Measurements from ENCODE around the gene MEGF11.

Gene MEGF11

DNA sequence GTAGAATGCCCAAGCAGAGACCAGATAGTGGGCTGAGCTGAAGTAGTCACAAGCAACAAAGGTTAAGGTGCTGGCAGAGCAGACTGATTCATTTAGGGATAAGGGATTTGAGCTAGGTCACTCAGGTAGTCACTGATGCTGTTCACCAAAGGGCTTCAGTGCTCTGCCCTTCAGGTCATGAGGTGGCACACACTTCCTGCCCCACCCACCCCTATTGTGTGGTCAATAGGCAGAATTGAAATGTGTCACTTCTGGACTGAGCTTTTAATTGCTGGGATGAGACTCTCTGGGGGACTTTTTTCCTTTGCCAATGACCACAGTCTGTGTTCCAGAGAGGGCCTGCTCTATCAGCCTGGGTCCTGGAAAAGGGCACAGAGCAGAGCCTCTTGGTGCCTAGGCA is 37.0 kb upstream of the MEGF11 start:
- peaks cover 0 to 4% (median 0%) of the 10 kb centered on the region in 3 donors for H3K36me3 ChIP-seq
- no peaks in the 10 kb centered on the region for H3K9me3 ChIP-seq
- H3K27me3 ChIP-seq: no peaks in the 10 kb centered on the region
- peaks cover 0 to 30% (median 18%) of the 10 kb centered on the region in 4 donors for H3K4me1 ChIP-seq
- no peak overlapping the region for H3K27ac ChIP-seq
- TF ChIP-seq, protein P1, sequence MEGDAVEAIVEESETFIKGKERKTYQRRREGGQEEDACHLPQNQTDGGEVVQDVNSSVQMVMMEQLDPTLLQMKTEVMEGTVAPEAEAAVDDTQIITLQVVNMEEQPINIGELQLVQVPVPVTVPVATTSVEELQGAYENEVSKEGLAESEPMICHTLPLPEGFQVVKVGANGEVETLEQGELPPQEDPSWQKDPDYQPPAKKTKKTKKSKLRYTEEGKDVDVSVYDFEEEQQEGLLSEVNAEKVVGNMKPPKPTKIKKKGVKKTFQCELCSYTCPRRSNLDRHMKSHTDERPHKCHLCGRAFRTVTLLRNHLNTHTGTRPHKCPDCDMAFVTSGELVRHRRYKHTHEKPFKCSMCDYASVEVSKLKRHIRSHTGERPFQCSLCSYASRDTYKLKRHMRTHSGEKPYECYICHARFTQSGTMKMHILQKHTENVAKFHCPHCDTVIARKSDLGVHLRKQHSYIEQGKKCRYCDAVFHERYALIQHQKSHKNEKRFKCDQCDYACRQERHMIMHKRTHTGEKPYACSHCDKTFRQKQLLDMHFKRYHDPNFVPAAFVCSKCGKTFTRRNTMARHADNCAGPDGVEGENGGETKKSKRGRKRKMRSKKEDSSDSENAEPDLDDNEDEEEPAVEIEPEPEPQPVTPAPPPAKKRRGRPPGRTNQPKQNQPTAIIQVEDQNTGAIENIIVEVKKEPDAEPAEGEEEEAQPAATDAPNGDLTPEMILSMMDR (IDR thresholded peaks at IDR 0.05): no peak
- no peak for DNase-seq
- intact Hi-C loops (cut with DNase I; ENCODE audit: low total_unique reads): no loop called here
- H3K4me3 ChIP-seq: no peak overlapping the region

DNA sequence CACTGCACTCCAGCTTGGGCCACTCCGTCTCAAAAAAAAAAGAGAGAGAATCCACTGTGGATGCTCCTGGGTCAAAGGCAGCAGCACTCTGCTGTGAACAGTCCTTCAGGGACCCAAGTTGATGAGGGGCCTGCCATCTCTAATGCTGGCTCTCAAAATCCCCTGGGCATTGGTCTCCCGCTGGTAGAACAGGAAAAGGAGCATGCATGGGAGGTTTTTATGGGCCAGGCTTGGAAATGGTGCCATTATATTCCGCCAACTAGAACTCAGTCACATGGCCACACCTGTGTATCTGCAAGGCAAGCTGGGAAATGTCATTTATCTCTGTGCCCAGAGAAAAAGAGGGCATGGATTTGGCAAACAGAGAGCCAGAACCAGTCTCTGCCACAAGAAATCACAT is 36.5 kb upstream of the MEGF11 start:
- peaks cover 0 to 9% (median 0%) of the 10 kb centered on the region in 3 donors for H3K36me3 ChIP-seq
- no peaks in the 10 kb centered on the region for H3K9me3 ChIP-seq
- intact Hi-C loops (cut with DNase I; ENCODE audit: low total_unique reads): no loop called here
- H3K27me3 ChIP-seq: no peaks in the 10 kb centered on the region
- H3K27ac ChIP-seq: no peak overlapping the region
- DNase-seq: no peak
- H3K4me3 ChIP-seq: no peak overlapping the region
- TF ChIP-seq, protein P1 (IDR thresholded peaks at IDR 0.05): no peak
- peaks cover 0 to 25% (median 16%) of the 10 kb centered on the region in 4 donors for H3K4me1 ChIP-seq

DNA sequence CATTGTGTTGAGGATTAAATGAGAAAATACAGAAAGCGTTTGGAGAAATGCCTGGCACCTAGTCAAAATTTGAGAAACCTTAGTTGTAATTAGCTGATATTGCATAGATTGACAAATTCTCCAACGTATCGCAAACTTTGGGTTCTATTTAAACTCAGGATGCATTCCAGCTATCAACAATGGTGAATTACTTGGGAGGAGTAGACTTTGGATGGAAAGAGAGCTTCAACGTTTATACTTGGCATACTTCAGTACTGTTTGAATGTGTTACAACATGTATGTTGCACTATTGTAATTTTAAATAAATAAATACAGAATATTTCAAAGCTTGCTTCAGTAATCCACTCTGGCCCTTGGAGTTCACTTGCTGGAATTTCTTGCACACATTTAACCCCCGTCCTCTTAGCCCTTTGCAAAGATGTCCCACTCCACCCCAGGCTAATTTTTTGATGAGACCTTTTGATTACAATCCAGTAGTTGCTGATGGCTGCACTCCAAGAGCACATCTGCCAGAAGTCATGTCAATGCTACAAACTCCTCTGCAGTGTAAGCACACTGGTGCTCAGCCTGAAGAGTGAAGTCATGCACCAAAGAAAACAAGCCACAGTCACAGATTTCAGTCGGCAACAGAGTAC is 35.1 kb upstream of the MEGF11 start:
- H3K36me3 ChIP-seq: peaks cover 0 to 14% (median 0%) of the 10 kb centered on the region in 3 donors
- H3K9me3 ChIP-seq: no peaks in the 10 kb centered on the region
- intact Hi-C loops (cut with DNase I; ENCODE audit: low total_unique reads): loop anchor here (5.0 kb wide), 1 partner anchor 36 kb away; the partner anchor contains the start of gene MEGF11
- peaks cover 0 to 16% (median 9%) of the 10 kb centered on the region in 4 donors for H3K4me1 ChIP-seq
- no peak overlapping the region for H3K27ac ChIP-seq
- DNase-seq: no peak
- H3K4me3 ChIP-seq: no peak overlapping the region
- no peaks in the 10 kb centered on the region for H3K27me3 ChIP-seq
- TF ChIP-seq, protein P1 (IDR thresholded peaks at IDR 0.05): no peak

DNA sequence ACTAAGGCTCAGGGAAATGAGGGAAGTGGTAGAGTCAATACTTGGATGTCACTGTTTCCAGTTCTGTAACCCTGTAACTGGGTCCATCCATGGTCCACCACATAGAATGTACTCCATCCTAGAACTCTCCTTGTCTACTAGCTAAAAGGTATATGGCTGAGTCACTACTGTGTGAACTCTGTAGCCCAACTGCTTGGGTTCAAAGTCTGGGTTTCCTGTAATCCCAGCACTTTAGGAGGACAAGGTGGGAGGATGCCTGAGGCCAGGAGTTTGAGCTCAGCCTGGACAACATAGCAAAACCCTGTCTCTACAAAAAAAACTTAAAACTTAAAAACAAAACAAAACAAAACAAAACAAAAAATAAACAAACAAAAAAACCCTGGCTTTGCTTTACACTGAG is 34.5 kb upstream of the MEGF11 start:
- no peak overlapping the region for H3K27ac ChIP-seq
- peaks cover 0 to 14% (median 0%) of the 10 kb centered on the region in 3 donors for H3K36me3 ChIP-seq
- TF ChIP-seq, protein P1 (IDR thresholded peaks at IDR 0.05): no peak
- no peak overlapping the region for H3K4me3 ChIP-seq
- H3K9me3 ChIP-seq: no peaks in the 10 kb centered on the region
- peaks cover 0 to 16% (median 9%) of the 10 kb centered on the region in 4 donors for H3K4me1 ChIP-seq
- intact Hi-C loops (cut with DNase I; ENCODE audit: low total_unique reads): loop anchor here (5.0 kb wide), 1 partner anchor 36 kb away; the partner anchor contains the start of gene MEGF11
- no peaks in the 10 kb centered on the region for H3K27me3 ChIP-seq
- DNase-seq: no peak

GRCh38 chr15:66287461-66288057 is 34.0 kb upstream of the MEGF11 start:
- Histone ChIP-seq H3K4me1 (peaks cover 0 to 12% (median 7%) of the 10 kb centered on the region in 4 donors), H3K27ac (no peak overlapping the region), H3K9me3 (no peaks in the 10 kb centered on the region), H3K36me3 (peaks cover 0 to 14% (median 0%) of the 10 kb centered on the region in 3 donors), H3K4me3 (no peak overlapping the region), H3K27me3 (no peaks in the 10 kb centered on the region)
- no peak for DNase-seq
- intact Hi-C loops (cut with DNase I; ENCODE audit: low total_unique reads): loop anchor here (5.0 kb wide), 1 partner anchor 35 kb away; the partner anchor contains the start of gene MEGF11
- TF ChIP-seq, protein P1 (IDR thresholded peaks at IDR 0.05): peak; percentile 36 to 45

Measured in tibial artery (tissue), 4 donors.